NOMO-1 (cell line): ENCODE results near the gene TRAK2.
"Not testable (repeated sequence)": the region's sequence is repeated elsewhere in the genome, so short reads cannot be mapped to it uniquely, and the experiment has no call there.

Experiments used
- DNase-seq, 2 experiments: peaks; one replicate each; lab custom pipeline; 2025; ENCODE audit not compliant: unreplicated experiment in 2 of 2; lab: John Stamatoyannopoulos, UW

TRAK2 gene

DNA sequence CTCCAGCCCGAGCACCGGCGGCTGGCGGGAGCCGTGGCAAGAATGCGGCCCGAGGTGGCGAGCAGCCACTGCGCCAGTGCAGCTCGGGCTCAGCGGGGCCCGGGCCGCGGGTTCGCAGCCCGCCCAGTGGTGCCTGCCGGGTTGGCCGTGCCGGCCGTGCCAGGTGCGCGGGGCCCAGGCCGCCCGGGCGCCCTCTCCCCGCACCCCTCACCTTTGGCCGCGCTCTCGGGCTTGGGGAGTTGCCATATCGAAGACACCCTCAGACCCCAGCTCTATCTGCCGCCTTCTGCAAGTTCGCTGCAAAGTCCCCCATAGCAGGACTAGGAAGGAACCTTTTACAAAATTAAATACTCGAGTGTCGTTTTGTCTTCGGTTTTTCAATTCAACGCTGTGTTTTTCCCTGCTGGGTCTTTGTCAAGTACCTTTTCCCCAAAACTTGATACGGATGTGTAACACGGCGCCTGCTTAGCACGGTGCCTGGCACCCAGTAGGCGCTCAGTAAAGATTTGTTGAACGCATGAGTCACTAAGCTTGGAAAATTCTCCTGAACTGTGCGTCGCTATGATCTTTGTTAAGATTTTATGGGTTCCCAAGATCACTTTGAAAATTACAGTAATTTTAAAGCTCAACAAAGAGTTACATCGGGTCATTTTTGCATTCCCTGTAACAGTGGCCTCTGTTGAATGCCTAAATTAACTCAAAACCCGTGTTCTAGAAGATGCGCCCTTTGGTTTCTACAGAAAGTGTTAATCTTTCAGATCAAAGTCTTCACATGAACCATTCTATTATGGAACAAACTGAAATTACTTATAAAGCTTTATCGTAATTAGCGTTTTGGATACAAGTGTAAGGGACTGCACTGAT is 1.0 kb upstream of the TRAK2 start:
- no peak for DNase-seq

DNA sequence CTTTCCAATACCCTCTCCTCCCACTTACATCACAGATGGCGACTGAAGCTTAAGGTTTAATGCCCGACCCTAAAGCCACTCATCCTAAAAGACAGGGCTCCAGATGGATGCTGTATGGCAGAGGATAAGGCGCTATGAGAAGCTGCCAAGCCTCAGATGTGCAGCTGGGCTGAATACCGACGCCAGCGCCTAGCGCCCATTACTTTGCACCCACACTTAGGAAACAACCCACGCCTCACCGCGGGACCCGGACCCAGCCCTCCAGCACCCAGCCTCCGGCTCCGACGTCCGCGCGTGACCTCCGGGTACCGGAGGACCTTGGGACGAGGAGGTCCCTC is 335 bp downstream of the TRAK2 start:
- DNase-seq: no peak

DNA sequence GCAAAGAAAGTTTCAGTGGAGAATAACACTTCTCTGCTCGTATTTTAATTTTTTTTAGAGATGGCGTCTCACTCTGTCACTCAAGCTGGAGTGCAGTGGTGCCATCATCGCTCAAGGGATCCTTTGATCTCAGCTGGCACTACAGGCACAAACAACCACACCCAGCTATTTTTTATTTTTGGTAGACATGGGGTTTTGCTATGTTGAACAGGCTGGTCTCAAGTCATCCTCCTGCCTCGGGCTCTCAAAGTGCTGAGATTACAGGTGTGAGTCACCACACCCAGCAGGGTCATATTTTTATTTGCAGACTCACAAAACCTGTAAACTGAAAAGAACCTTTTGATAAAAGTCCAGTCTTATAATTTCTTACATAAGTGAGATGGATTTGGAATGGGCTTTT is 2.6 kb downstream of the TRAK2 start:
- no peak for DNase-seq

DNA sequence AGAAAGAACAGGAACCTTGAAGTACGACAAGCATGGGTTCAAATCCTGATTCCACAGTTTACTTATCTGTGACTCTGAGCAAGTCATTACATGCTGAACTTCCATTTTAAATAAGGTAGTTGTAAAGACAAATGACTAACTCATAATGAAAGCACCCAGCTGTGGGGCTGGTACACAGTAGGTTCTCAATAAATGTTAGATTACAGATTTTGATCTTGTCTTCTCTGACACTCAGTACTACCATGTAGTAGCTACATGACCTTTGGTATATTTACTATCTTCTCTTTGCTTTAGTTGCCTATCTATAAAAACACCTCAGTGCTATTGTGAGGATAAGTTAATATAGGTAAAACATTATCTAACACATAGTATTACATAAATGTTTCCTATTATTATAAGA is 3.2 kb downstream of the TRAK2 start:
- DNase-seq: no peak

DNA sequence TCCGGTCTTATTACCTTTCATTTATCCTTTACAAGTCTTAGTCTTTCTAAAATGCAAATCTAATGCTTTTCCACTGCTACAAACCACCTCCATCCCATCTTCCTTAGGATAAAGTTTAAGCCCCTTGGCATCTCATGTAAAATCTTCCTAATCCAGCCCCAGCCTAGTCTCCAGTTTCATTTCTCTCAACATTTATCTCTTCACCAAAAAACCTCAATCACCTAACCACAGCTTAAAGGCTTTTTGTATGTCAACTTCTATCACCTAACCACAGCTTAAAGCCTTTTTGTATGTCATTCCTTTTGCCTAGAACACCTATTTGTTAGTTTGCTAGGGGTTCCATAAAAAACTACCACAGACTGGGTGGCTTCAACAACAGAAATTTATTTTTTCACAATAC is 4.2 kb downstream of the TRAK2 start:
- no peak for DNase-seq

DNA sequence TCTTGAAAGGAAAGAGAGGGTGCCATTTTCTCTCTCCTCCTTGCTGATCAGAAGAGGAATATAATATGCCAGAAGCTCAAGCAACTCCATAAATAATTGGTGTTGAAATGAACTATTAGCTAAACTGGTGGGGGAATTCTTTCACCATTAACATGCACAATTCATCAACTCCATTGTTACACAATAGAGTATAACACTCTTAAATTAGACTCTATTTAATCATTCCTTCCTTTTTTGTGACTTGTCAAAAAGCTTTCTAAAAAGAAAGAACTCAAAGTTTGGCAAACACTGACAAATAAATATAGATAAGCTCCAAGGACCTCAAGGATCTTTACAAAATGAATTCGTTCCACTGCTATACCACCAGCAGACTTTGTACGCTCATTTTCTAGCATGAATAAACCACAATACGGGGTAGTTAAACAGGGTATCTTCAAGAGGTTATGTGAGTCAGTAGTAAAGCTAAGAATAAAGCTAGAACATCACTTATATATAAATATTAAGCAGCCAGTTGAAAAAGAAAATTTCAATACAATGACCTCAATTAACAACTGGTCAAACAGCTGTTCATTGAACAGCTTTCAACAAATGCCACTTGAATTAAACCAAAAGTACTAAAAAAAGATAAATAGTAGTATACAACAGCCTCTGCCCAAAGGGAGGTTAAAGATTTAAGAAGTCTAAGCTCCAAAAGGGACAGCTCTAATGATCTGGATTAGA is 6.4 kb downstream of the TRAK2 start:
- peak in 1 of 2 experiments; percentile 36 for DNase-seq

DNA sequence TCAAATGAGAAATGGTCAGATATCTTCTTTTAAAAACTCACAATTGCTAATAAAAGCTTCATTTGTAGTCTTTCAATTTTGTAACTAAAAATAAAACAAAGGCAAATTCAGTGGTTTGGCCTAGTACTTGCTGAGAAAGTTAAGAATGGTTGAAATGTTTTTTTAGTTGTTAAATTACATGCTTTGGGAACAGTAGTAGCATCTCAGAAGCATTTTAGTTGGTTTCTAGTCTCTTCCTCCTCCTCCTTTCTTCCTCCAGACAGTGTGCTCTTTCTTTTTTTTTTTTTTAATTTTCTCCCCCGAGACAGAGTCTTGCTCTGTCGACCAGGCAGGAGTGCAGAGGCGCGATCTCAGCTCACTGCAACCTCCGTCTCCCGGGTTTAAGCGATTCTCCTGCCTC is 9.8 kb downstream of the TRAK2 start:
- no peak for DNase-seq

DNA sequence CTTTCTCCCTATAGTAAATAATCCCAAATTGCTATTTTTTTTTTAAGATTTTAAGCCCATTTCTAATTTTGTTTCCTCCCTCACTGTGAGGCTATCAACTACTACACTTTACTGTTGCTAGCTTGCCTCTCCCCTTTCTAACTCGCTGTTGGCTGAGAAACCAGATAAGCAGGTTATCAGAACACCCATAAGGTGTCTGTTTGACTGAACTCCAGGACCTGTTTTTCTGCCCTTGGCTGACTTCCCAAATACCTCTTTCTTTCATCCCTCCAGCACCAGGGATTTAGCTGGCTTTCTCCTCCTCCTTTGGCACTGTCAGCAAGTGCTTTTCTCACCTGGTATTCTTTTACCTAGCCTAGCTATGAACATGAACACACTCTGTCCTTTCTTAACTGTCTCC is 11.1 kb downstream of the TRAK2 start:
- DNase-seq: no peak

DNA sequence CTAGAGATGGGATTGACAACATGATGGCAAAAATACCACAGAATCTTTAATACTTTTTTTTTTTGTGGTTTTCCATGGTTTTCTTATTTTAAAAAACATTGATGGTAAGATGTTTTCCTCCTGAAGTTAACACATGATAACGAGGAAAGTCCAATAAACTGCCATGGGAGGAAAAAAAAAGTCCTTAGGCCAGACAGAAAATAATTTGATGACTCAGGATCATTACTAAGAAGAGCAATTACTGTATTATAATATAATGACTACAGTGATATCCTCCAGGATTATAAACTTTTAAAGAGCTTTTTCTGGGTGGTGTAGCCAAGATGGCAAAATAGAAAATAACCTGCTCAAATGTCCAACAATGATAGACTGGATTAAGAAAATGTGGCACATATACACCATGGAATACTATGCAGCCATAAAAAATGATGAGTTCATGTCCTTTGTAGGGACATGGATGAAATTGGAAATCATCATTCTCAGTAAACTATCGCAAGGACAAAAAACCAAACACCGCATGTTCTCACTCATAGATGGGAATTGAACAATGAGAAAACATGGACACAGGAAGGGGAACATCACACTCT is 11.8 kb downstream of the TRAK2 start:
- not testable (repeated sequence) for DNase-seq

DNA sequence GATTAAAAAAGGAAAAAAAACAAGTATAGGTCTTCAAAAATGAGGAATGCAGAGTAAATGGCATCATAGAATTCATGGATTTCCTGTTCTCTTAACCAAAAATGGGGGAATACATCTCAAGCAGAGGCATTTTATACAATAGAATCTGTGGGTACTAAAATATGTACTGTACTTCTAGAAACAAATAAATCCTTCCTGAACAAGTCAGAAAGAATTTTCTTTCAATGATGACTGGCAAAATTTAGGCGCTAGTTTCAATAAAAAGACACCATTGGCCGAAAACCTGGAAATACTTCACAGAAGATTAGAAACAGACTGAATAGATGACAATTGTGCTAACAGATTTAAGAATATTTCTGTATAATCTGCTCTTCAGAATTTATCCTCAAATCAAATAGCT is 15.1 kb downstream of the TRAK2 start:
- no peak for DNase-seq

DNA sequence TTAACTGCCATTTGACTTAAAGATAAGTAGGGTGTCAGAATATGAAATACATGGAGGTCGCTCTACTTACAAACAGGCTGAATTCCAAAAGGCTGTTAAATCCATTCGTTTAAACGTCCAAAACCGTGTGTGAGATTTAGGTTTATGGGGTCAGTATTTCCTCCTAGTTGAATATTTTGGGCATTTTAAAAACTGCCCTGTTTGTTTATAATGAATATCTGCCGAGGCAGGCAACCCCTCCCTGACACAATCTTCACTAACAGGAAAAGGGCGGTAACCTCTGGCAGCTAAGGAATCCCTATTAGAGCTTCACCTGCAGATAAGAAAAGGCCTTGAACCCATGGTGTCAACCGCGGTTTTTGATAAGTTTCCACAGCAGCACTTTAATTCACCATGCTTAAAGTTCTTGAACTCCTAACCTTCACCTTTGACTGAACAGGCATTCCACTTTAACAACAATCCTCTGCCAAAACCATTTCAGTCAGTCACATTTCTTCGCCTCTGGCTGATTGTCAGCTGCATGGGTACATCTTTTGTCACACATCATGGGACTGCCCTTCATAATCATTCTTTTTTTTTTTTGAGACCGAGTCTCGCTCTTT is 17.8 kb downstream of the TRAK2 start:
- DNase-seq: no peak

DNA sequence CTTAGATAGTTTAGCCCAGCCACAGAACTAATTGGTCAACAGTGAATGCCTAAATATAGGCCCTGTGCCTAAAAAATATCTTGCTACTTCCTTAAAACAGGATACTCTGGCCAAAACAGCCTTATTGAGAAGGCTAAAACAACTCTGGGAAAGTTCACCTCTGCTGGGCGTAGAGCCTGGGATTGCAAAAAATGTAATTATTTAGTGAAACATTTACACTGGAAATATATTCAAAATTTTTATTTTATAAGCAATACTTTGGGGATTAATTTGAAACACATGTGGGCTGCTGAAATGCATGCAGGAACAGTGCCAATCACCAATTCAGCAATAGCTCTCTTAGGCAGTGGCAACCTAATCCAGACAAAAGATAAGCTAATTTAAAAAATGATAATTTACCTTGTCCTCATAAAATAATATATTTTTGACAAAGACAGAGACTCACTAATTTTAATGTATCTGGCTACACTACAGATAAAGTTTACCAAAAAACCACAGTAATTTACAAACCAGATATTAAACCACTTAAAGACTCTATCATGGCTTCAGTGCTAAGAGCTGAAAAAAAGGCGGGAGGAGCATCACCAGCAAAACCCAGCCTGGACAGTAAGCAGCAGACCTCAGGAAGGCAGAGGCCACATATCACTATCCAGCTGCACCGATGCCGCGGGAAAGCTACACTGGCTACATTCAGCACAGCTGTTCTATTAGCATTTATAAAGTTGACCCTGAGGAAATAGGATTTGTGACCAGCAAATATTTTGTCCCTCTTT is 18.5 kb downstream of the TRAK2 start:
- peak; percentile 39 to 66 for DNase-seq

DNA sequence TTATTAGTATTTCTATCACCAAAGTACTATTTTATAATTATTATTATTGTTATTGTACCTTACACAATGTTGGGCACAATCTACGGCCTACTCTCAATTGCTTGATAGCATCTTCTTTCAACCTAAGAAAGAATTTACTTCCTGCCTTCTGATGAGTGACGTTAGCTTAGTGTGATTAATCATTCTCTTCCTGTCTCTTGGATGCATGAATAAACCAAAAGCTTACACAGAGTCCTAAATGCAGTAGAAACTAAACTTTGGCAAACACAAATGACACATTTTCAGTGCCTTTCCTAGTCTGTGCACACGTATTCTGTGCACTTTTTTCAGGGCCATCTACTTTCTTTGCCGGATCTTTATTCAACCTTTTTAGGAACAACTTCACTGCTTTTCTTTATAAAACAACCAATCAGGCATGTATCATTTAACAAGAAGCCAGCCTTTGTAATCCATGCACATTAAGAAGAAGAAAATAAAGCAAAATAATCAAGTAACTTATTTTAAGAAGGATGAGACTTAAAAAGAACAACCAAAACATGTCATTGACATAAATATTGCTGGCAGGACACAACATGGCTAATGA is 19.1 kb downstream of the TRAK2 start:
- DNase-seq: peak in 1 of 2 experiments; percentile 69

DNA sequence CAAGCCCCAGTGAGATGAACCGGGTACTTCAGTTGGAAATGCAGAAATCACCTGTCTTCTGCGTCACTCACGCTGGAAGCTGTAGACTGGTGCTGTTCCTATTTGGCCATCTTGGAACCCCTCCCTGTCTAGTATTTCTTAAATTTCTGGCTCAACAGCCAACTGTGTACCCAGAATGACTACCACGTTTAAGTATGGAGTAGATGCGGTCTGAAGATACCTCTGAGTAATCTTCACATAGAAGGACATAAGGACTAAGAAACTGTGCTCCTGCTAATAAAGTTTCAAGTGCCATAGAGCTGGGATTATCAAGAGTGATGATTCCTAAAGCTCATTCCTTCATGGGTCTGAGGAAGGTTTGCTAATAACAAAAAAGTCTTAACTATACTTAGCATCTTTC is 20.4 kb downstream of the TRAK2 start:
- no peak for DNase-seq

DNA sequence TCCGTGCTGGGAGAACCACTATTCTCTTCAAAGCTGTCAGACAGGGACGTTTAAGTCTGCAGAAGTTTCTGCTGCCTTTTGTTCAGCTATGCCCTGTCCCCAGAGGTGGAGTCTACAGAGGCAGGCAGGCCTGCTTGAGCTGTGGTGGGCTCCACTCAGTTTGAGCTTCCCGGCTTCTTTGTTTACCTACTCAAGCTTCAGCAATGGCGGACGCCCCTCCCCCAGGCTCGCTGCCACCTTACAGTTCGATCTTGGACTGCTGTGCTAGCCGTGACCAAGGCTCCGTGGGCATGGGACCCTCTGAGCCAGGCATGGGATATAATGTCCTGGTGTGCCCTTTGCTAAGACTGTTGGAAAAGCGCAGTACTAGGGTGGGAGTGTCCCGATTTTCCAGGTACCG is 20.9 kb downstream of the TRAK2 start:
- not testable (repeated sequence) for DNase-seq

DNA sequence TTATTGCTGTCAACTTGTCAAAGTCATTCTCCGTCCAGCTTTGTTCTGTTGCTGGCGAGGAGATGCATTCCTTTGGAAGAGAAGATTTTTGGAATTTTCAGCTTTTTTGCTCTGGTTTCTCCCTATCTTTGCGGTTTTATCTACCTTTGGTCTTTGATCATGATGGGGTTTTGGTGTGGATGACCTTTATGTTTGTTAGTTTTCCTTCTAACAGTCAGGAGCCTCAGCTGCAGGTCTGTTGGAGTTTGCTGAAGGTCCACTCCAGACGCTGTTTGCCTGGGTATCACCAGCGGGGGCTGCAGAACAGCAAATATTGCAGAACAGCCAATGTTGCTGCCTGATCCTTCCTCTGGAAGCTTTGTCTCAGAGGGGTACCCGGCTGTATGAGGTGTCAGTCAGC is 21.4 kb downstream of the TRAK2 start:
- not testable (repeated sequence) for DNase-seq

DNA sequence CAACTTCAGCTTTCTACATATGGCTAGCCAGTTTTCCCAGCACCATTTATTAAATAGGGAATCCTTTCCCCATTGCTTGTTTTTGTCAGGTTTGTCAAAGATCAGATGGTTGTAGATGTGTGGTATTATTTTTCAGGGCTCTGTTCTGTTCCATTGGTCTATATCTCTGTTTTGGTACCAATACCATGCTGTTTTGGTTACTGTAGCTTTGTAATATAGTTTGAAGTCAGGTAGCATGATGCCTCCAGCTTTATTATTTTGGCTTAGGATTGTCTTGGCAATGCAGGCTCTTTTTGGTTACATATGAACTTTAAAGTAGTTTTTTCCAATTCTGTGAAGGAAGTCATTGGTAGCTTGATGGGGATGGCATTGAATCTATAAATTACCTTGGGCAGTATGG is 22.9 kb downstream of the TRAK2 start:
- DNase-seq: not testable (repeated sequence)

DNA sequence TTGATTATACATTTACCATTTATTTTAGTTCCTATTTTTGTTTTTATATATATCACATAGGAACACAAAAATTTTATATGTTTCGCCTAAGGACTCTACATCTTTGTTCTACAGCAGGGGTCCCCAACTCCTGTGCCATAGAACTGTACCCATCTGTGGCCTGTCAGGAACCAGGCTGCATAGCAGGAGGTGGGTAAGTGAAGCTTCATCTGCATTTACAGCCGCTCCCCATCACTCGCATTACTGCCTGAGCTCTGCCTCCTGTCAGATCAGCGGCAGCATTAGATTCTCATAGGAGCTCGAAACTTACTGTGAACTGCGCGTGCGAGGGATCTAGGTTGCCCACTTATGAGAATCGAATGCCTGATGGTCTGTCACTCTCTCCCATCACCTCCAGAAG is 25.3 kb downstream of the TRAK2 start:
- no peak for DNase-seq

DNA sequence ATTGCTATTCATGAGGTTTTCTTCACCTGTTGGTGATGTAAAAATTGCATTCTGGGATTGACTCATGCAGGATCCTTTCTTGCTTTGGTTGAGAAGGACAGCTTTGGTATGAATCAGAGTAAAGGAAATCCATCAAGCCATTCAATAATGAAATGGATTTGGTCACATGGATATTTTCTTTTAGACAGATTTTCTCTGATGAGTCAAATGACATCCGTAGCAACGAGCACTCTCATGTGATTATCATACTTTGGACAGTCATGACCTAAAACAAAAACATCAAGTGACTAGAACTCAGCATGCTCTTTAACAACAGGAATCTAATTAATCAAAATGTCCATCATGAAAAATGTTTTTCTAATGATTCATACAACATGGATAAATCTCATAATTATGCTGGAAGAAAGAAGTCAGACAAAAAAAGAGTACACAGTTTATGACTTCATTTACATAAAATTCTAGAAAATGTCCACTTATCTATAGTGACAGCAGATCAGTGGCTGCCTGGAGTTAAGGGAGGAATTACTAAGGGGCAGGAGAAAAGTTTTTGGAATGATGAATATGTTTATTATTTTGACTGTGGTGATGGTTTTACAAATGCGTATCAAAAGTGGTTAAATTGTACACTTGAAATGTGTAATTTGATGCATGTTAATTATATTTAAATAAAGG is 30.7 kb downstream of the TRAK2 start:
- DNase-seq: no peak

DNA sequence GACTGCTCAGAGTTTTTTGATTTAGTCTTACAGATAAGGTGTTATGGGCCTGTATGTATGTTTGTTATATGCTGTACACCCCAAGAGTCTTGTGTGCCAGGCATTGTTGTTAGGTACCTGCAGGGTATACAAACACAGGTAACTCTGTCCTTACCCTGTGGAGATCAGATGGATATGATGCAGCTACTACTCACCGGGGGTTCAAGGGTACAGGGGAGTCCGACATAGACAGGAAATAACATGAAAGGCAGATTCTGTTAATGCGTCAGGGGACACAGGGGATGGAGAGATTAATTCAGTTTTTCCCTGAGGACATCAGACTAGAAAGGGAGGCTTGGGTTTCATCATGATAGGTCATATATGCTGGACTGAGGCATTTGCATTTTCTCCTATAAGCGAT is 31.3 kb downstream of the TRAK2 start:
- DNase-seq: no peak
